TTC549 (cell line): ENCODE results near the gene CTTNBP2NL.
"Not testable (repeated sequence)": the region's sequence is repeated elsewhere in the genome, so short reads cannot be mapped to it uniquely, and the experiment has no call there.

Experiments used
- FAIRE-seq: peaks from 2 replicates; lab custom pipeline; 2012; peaks lifted over from hg19 to GRCh38; lab: Jason Lieb, UNC

Gene CTTNBP2NL

GRCh38 chr1:112464501-112464900 lies 68.5 kb downstream of the CTTNBP2NL start:
- no peak for FAIRE-seq

GRCh38 chr1:112465122-112465521 lies 69.1 kb downstream of the CTTNBP2NL start:
- no peak for FAIRE-seq

GRCh38 chr1:112466078-112466660 lies 70.2 kb downstream of the CTTNBP2NL start:
- no peak for FAIRE-seq

- FAIRE-seq, result not testable (repeated sequence)
Observed at GRCh38 chr1:112470324-112470723, 74.3 kb downstream of the CTTNBP2NL start.

GRCh38 chr1:112470966-112471365 lies 75.0 kb downstream of the CTTNBP2NL start:
- FAIRE-seq, result no peak

GRCh38 chr1:112472142-112472541 lies 76.1 kb downstream of the CTTNBP2NL start:
- FAIRE-seq, result no peak

GRCh38 chr1:112477550-112477949 lies 81.5 kb downstream of the CTTNBP2NL start:
- no peak for FAIRE-seq

- FAIRE-seq, result no peak
Observed at GRCh38 chr1:112478314-112478713, 82.3 kb downstream of the CTTNBP2NL start.

GRCh38 chr1:112486063-112486462 lies 90.0 kb downstream of the CTTNBP2NL start:
- FAIRE-seq, result not testable (repeated sequence)

- FAIRE-seq, result not testable (repeated sequence)
Observed at GRCh38 chr1:112487686-112488085, 91.7 kb downstream of the CTTNBP2NL start.

- FAIRE-seq, result no peak
Observed at GRCh38 chr1:112488141-112488540, 92.1 kb downstream of the CTTNBP2NL start.

- FAIRE-seq, result no peak
Observed at GRCh38 chr1:112492076-112492475, 96.1 kb downstream of the CTTNBP2NL start.

GRCh38 chr1:112493351-112493750 lies 97.3 kb downstream of the CTTNBP2NL start:
- FAIRE-seq, result no peak

- FAIRE-seq, result no peak
Observed at GRCh38 chr1:112496290-112496689, 100.3 kb downstream of the CTTNBP2NL start.

GRCh38 chr1:112501810-112502641 lies 106.0 kb downstream of the CTTNBP2NL start:
- FAIRE-seq, result no peak

- no peak for FAIRE-seq
Observed at GRCh38 chr1:112502826-112503225, 106.8 kb downstream of the CTTNBP2NL start.

- no peak for FAIRE-seq
Observed at GRCh38 chr1:112504001-112504660, 108.1 kb downstream of the CTTNBP2NL start.

GRCh38 chr1:112504661-112505399 lies 108.8 kb downstream of the CTTNBP2NL start:
- no peak for FAIRE-seq

GRCh38 chr1:112505400-112505785 lies 109.4 kb downstream of the CTTNBP2NL start:
- FAIRE-seq, result no peak

- FAIRE-seq, result no peak
Observed at GRCh38 chr1:112505878-112506277, 109.9 kb downstream of the CTTNBP2NL start.

GRCh38 chr1:112506306-112506705 lies 110.3 kb downstream of the CTTNBP2NL start:
- no peak for FAIRE-seq

GRCh38 chr1:112506731-112507130 lies 110.7 kb downstream of the CTTNBP2NL start:
- FAIRE-seq, result no peak

- FAIRE-seq, result no peak
Observed at GRCh38 chr1:112507336-112507735, 111.3 kb downstream of the CTTNBP2NL start.
